Stomach (tissue), 4 donors: ENCODE data around the gene SLC27A1.

Source experiments
- CTCF ChIP-seq, 7 experiments: fragments of 450-650 bp in 4 of 7; fragments of 200-600 bp in 3 of 7; sonication (generic) in 3 of 7; IDR thresholded peaks; one replicate each; pipeline ENCODE4 v1.5.1; 2016 to 2019; ENCODE audit warnings: antibody characterized with exemption in 7 of 7, control low read depth in 2 of 7, mild to moderate bottlenecking in 1 of 7
- POLR2AphosphoS5 ChIP-seq, 3 donors: sonication (generic); formaldehyde crosslinking; IDR thresholded peaks; one replicate each; pipeline ENCODE4 v1.6.1; 2016; ENCODE audit warnings: antibody characterized with exemption in 3 of 3

- no peak for TF ChIP-seq CTCF (IDR thresholded peaks at IDR 0.05)
- no peak for TF ChIP-seq POLR2AphosphoS5 (IDR thresholded peaks at IDR 0.05)
Measured at GRCh38 chr19:17436094-17436873, 34.0 kb upstream of the SLC27A1 start.
